ENCODE measurements around the gene SAA1.

Gene SAA1

GRCh38 chr11:18248561-18248960, 17.5 kb upstream of the SAA1 start, which contains the start of gene SAA2 (continued):
- TF ChIP-seq, protein P1, sequence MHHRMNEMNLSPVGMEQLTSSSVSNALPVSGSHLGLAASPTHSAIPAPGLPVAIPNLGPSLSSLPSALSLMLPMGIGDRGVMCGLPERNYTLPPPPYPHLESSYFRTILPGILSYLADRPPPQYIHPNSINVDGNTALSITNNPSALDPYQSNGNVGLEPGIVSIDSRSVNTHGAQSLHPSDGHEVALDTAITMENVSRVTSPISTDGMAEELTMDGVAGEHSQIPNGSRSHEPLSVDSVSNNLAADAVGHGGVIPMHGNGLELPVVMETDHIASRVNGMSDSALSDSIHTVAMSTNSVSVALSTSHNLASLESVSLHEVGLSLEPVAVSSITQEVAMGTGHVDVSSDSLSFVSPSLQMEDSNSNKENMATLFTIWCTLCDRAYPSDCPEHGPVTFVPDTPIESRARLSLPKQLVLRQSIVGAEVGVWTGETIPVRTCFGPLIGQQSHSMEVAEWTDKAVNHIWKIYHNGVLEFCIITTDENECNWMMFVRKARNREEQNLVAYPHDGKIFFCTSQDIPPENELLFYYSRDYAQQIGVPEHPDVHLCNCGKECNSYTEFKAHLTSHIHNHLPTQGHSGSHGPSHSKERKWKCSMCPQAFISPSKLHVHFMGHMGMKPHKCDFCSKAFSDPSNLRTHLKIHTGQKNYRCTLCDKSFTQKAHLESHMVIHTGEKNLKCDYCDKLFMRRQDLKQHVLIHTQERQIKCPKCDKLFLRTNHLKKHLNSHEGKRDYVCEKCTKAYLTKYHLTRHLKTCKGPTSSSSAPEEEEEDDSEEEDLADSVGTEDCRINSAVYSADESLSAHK (tag by site-specific recombination; IDR thresholded peaks at IDR 0.05), result no peak
- TF ChIP-seq ZNF544 (tag by site-specific recombination; IDR thresholded peaks at IDR 0.05), result no peak
- TF ChIP-seq ZNF174 (tag by site-specific recombination; IDR thresholded peaks at IDR 0.05), result no peak
- no peak for TF ChIP-seq ZEB2 (tag by site-specific recombination; IDR thresholded peaks at IDR 0.05)
- no peak for TF ChIP-seq ZNF645 (tag by site-specific recombination; IDR thresholded peaks at IDR 0.05)

- Histone ChIP-seq H3K36me3 (ENCODE audit: control insufficient read depth in 2 of 2, insufficient read depth in 1 of 2, low read length in 2 of 2) (no peaks in the 10 kb centered on the region), H3K4me1 (ENCODE audit: control insufficient read depth, insufficient read depth, low read length) (no peaks in the 10 kb centered on the region), H3K4me3 (ENCODE audit: low read depth, low read length) (no peak overlapping the region), H3K9me3 (ENCODE audit: control insufficient read depth, insufficient read depth, low read depth, low read length) (no peaks in the 10 kb centered on the region), H3K27ac (ENCODE audit: extremely low read depth, low read depth, low read length) (no peak overlapping the region)
- no peak for TF ChIP-seq ZNF362 (tag by site-specific recombination; IDR thresholded peaks at IDR 0.05)
- no peak for TF ChIP-seq ZNF248 (tag by site-specific recombination; IDR thresholded peaks at IDR 0.05)
- no peak for TF ChIP-seq ZBTB26 (tag by site-specific recombination; optimal IDR thresholded peaks at IDR 0.05)
- TF ChIP-seq ZNF530 (tag by site-specific recombination; IDR thresholded peaks at IDR 0.05; ENCODE audit: low read depth), result no peak
- TF ChIP-seq ZNF514 (tag by site-specific recombination; IDR thresholded peaks at IDR 0.05), result no peak
- TF ChIP-seq ZNF704 (tag by site-specific recombination; IDR thresholded peaks at IDR 0.05), result no peak
- TF ChIP-seq ZNF433 (tag by site-specific recombination; IDR thresholded peaks at IDR 0.05; ENCODE audit: low read depth), result no peak
- TF ChIP-seq YY1 (tag by site-specific recombination; IDR thresholded peaks at IDR 0.05), result no peak
- TF ChIP-seq ZNF48 (tag by site-specific recombination; IDR thresholded peaks at IDR 0.05), result no peak
- no peak for TF ChIP-seq ZBTB21 (tag by site-specific recombination; IDR thresholded peaks at IDR 0.05)
- TF ChIP-seq, protein P1 (tag by site-specific recombination; IDR thresholded peaks at IDR 0.05), result no peak
- CTCF ChIA-PET, result interaction anchor here (1.6 kb wide), 1 partner anchor 9 kb away, joined by 7 read pairs; no protein-coding TSS in a partner anchor
- POLR2A ChIA-PET, result no interaction called here
Observed at GRCh38 chr11:18253233-18253632, 12.8 kb upstream of the SAA1 start.
